Measurements from ENCODE around the gene PLXDC2.

- TF ChIP-seq CTCF (IDR thresholded peaks at IDR 0.05) (no peak), SIN3A (IDR thresholded peaks at IDR 0.05; ENCODE audit: borderline replicate concordance, insufficient read depth, low read depth, low read length) (no peak), REST (IDR thresholded peaks at IDR 0.05; ENCODE audit: insufficient read depth in 1 of 2, low read depth in 2 of 2, low read length in 1 of 2) (no peak), TCF7L2 (IDR thresholded peaks at IDR 0.05; ENCODE audit: low read depth, low read length) (no peak), POLR2AphosphoS5 (IDR thresholded peaks at IDR 0.05; ENCODE audit: low read depth, low read length) (no peak)
These were observed 30.9 kb upstream of the PLXDC2 start for GRCh38 chr10:19785366-19785765.

All from Panc1 (cell line).